DOHH2 (cell line): ENCODE measurements around the gene CHCHD3.

ENCODE experiments used
- H3F3A ChIP-seq: fragments of 200-600 bp; sonication (generic), shearing (Covaris generic); 2 replicates; pipeline ENCODE4 v1.6.0; 2016; ENCODE audit warnings: antibody characterized with exemption, mild to moderate bottlenecking; ENCODE audit not compliant: control insufficient read depth, insufficient read depth
- H3K27ac ChIP-seq: fragments of 200-600 bp; sonication (generic); 2 replicates; pipeline ENCODE4 v1.5.1; 2014; ENCODE audit warnings: low read depth, mild to moderate bottlenecking, low read length, moderate library complexity
- H3K27me3 ChIP-seq: fragments of 200-600 bp; sonication (generic); 2 replicates; pipeline ENCODE4 v1.6.1; 2014; ENCODE audit warnings: mild to moderate bottlenecking, low read length, mixed read lengths; ENCODE audit not compliant: control insufficient read depth
- H3K36me3 ChIP-seq: fragments of 200-600 bp; sonication (generic); 2 replicates; pipeline ENCODE4 v1.6.1; 2014; ENCODE audit warnings: mild to moderate bottlenecking, low read length, moderate library complexity, mixed read lengths; ENCODE audit not compliant: control insufficient read depth
- H3K4me1 ChIP-seq: fragments of 200-600 bp; sonication (generic); 2 replicates; pipeline ENCODE4 v1.6.1; 2014; ENCODE audit warnings: mild to moderate bottlenecking, low read length, mixed read lengths; ENCODE audit not compliant: control insufficient read depth
- H3K4me2 ChIP-seq: fragments of 200-600 bp; sonication (generic); 2 replicates; pipeline ENCODE4 v1.6.0; 2014; ENCODE audit warnings: mild to moderate bottlenecking, low read length, moderate library complexity
- H3K4me3 ChIP-seq: fragments of 200-600 bp; sonication (generic); 2 replicates; pipeline ENCODE4 v1.5.1; 2014; ENCODE audit warnings: mild to moderate bottlenecking, low read length, mixed read lengths
- H3K79me2 ChIP-seq: fragments of 200-600 bp; sonication (generic); 2 replicates; pipeline ENCODE4 v1.6.1; 2014; ENCODE audit warnings: mild to moderate bottlenecking, low read length, mixed read lengths; ENCODE audit not compliant: control insufficient read depth
- H3K9me2 ChIP-seq: fragments of 200-600 bp; sonication (generic); replicated peaks from 2 replicates; pipeline ENCODE4 v1.6.1; 2014; ENCODE audit warnings: mild to moderate bottlenecking, low read length, mixed read lengths; ENCODE audit not compliant: control insufficient read depth
- H3K9me3 ChIP-seq: fragments of 200-600 bp; sonication (generic); 2 replicates; pipeline ENCODE4 v1.6.1; 2014; ENCODE audit warnings: antibody characterized with exemption, low read length, mixed read lengths; ENCODE audit not compliant: control insufficient read depth, insufficient read depth
- H4K20me1 ChIP-seq: fragments of 200-600 bp; sonication (generic); 2 replicates; pipeline ENCODE4 v1.6.0; 2014; ENCODE audit warnings: low read depth, mild to moderate bottlenecking, antibody characterized with exemption, low read length, moderate library complexity; ENCODE audit not compliant: control insufficient read depth, insufficient read depth
- EZH2phosphoT487 ChIP-seq: fragments of 200-600 bp; sonication (generic); IDR thresholded peaks from 2 replicates; pipeline ENCODE4 v1.6.1; 2017; ENCODE audit warnings: borderline replicate concordance, mild to moderate bottlenecking, antibody characterized with exemption, low read length, moderate library complexity, mixed read lengths
- TF ChIP-seq, protein P1 (sequence below): fragments of 200-600 bp; sonication (generic); IDR thresholded peaks from one replicate; pipeline ENCODE4 v1.5.1; 2014; ENCODE audit warnings: antibody characterized with exemption, mild to moderate bottlenecking, low read depth, low read length; ENCODE audit not compliant: poor library complexity, severe bottlenecking

CHCHD3 gene

GRCh38 chr7:132766660-132767059, 315.2 kb downstream of the CHCHD3 start:
- Histone ChIP-seq H3K4me2 (no peak overlapping the region), H3K4me3 (no peak overlapping the region), H3K27ac (no peak overlapping the region), H3K9me2 (no peaks in the 10 kb centered on the region), H3F3A (no peaks in the 10 kb centered on the region), H3K9me3 (peaks cover 13% of the 10 kb centered on the region; the same call in 1 of the 2 replicates), H3K36me3 (no peaks in the 10 kb centered on the region), H3K79me2 (no peaks in the 10 kb centered on the region), H4K20me1 (no peaks in the 10 kb centered on the region), H3K27me3 (no peaks in the 10 kb centered on the region), H3K4me1 (no peaks in the 10 kb centered on the region)
- TF ChIP-seq EZH2phosphoT487 = no peak
- TF ChIP-seq, protein P1, sequence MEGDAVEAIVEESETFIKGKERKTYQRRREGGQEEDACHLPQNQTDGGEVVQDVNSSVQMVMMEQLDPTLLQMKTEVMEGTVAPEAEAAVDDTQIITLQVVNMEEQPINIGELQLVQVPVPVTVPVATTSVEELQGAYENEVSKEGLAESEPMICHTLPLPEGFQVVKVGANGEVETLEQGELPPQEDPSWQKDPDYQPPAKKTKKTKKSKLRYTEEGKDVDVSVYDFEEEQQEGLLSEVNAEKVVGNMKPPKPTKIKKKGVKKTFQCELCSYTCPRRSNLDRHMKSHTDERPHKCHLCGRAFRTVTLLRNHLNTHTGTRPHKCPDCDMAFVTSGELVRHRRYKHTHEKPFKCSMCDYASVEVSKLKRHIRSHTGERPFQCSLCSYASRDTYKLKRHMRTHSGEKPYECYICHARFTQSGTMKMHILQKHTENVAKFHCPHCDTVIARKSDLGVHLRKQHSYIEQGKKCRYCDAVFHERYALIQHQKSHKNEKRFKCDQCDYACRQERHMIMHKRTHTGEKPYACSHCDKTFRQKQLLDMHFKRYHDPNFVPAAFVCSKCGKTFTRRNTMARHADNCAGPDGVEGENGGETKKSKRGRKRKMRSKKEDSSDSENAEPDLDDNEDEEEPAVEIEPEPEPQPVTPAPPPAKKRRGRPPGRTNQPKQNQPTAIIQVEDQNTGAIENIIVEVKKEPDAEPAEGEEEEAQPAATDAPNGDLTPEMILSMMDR = no peak

DNA sequence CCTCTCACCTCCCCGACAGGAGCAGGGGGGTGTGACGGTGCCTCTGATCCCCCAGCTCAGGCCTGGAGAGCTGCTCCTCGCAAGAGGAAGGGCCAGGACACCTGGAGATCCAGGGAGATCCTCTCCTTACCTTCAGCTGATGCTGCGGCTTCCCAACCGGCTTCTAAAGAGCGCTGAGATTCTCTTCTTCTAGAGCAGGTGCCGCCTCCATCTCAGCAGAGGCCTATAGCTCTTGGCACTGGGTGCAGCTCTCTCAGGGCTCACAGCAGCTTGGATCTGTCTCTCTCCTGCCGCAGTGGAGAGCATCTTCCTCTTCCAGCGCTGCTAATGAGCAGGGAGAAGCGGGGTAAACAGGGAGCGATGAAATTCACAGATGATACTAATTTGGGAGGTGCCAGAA, 316.0 kb downstream of the CHCHD3 start:
- Histone ChIP-seq H3K27ac (no peak overlapping the region), H3K27me3 (no peaks in the 10 kb centered on the region), H3K4me2 (no peak overlapping the region), H3K9me3 (peaks cover 13% of the 10 kb centered on the region; the same call in 1 of the 2 replicates), H3K79me2 (no peaks in the 10 kb centered on the region), H4K20me1 (no peaks in the 10 kb centered on the region), H3K4me1 (no peaks in the 10 kb centered on the region), H3K9me2 (no peaks in the 10 kb centered on the region), H3F3A (no peaks in the 10 kb centered on the region), H3K4me3 (no peak overlapping the region), H3K36me3 (no peaks in the 10 kb centered on the region)
- TF ChIP-seq EZH2phosphoT487 = no peak
- TF ChIP-seq, protein P1 = no peak

GRCh38 chr7:132764762-132765161, 317.1 kb downstream of the CHCHD3 start:
- Histone ChIP-seq H4K20me1 (no peaks in the 10 kb centered on the region), H3K36me3 (no peaks in the 10 kb centered on the region), H3K4me3 (no peak overlapping the region), H3K9me3 (peaks cover 9% of the 10 kb centered on the region; the same call in 1 of the 2 replicates), H3K4me2 (no peak overlapping the region), H3K27me3 (no peaks in the 10 kb centered on the region), H3F3A (no peaks in the 10 kb centered on the region), H3K9me2 (no peaks in the 10 kb centered on the region), H3K27ac (no peak overlapping the region), H3K79me2 (no peaks in the 10 kb centered on the region), H3K4me1 (no peaks in the 10 kb centered on the region)
- TF ChIP-seq EZH2phosphoT487 = no peak
- TF ChIP-seq, protein P1 = no peak

DNA sequence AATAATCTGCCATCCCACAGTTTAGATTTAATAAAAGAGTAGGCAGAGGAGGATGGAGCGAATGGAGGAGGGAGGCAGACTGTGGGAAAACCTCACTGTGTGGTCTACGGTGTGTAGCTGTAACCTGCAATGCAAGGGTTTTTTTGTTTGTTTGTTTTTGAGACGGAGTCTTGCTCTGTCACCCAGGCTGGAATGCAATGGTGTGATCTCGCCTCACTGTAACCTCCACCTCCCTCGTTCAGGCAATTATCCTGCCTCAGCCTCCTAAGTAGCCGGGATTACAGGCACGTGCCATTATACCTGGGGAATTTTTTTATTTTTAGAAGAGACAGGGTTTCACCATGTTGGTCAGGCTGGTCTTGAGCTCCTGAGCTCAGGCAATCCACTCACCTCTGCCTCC, 321.0 kb downstream of the CHCHD3 start:
- H3K4me1 ChIP-seq = no peaks in the 10 kb centered on the region
- H3K9me3 ChIP-seq = no peaks in the 10 kb centered on the region
- H3K36me3 ChIP-seq = no peaks in the 10 kb centered on the region
- H3K9me2 ChIP-seq = no peaks in the 10 kb centered on the region
- no peaks in the 10 kb centered on the region for H3F3A ChIP-seq
- H3K79me2 ChIP-seq = no peaks in the 10 kb centered on the region
- no peaks in the 10 kb centered on the region for H4K20me1 ChIP-seq
- no peak for TF ChIP-seq EZH2phosphoT487
- TF ChIP-seq, protein P1 = no peak
- H3K27ac ChIP-seq = no peak overlapping the region
- H3K4me2 ChIP-seq = no peak overlapping the region
- H3K27me3 ChIP-seq = no peaks in the 10 kb centered on the region
- H3K4me3 ChIP-seq = no peak overlapping the region
